ENCODE results near the gene CAMTA1. TPM values are rescaled to one million over a fixed set of nuclear protein-coding genes. Genes with fewer than 3 reads are reported as not detected.

The CAMTA1 gene
- polyA plus RNA-seq, 1 donor (not counting 4 experiments of a cell fraction or from before 2014, with no cell fraction given) = 51.4 TPM

- Histone ChIP-seq H3K4me3 (ENCODE audit: control insufficient read depth in 2 of 3, extremely low read depth in 1 of 3, insufficient read depth in 2 of 3, low read depth in 1 of 3, low read length in 3 of 3) (no peak overlapping the region), H3K27me3 (ENCODE audit: control insufficient read depth, extremely low read depth, insufficient read depth, low read length) (no peaks in the 10 kb centered on the region), H3K27ac (ENCODE audit: control insufficient read depth, insufficient read depth, low read length) (no peak overlapping the region), H3K9me3 (ENCODE audit: control insufficient read depth, low read depth, low read length) (no peaks in the 10 kb centered on the region), H3K36me3 (ENCODE audit: control insufficient read depth in 2 of 2, extremely low read depth in 1 of 2, insufficient read depth in 2 of 2, low read length in 2 of 2) (no peaks in the 10 kb centered on the region), H3K79me2 (ENCODE audit: control insufficient read depth, insufficient read depth, low read length) (no peaks in the 10 kb centered on the region), H3K9ac (ENCODE audit: control insufficient read depth, extremely low read depth, insufficient read depth, low read length) (no peak overlapping the region), H4K20me1 (ENCODE audit: control insufficient read depth, extremely low read depth, insufficient read depth, low read length) (no peaks in the 10 kb centered on the region), H3K4me2 (ENCODE audit: control insufficient read depth, extremely low read depth, insufficient read depth, low read depth, low read length) (no peak overlapping the region), H3K4me1 (ENCODE audit: control insufficient read depth, extremely low read depth, insufficient read depth, low read length) (peaks cover 32% of the 10 kb centered on the region), H3K9me1 (ENCODE audit: control insufficient read depth, extremely low read depth, insufficient read depth, low read length) (no peaks in the 10 kb centered on the region), H2AFZ (ENCODE audit: control insufficient read depth, low read length) (no peak overlapping the region)
- no peak for FAIRE-seq
- dilution Hi-C loops (cut with MboI; ENCODE audit: extremely low pct_ligation_motif_present, low sequenced_read_pairs) = no loop called here
- DNase-seq (ENCODE audit: low read depth, low spot score) = no peak
- no peak for TF ChIP-seq EZH2 (IDR thresholded peaks at IDR 0.05; ENCODE audit: low read length)
- TF ChIP-seq CTCF (optimal IDR thresholded peaks at IDR 0.05 in 1 of 3, IDR thresholded peaks at IDR 0.05 in 1 of 3, conservative IDR thresholded peaks at IDR 0.05 in 1 of 3; ENCODE audit: extremely low read depth in 1 of 3, insufficient read depth in 2 of 3, low read length in 3 of 3) = no peak
These were observed 789.1 kb downstream of the CAMTA1 start for GRCh38 chr1:7574121-7575040.

- Histone ChIP-seq H4K20me1 (ENCODE audit: control insufficient read depth, extremely low read depth, insufficient read depth, low read length) (no peaks in the 10 kb centered on the region), H3K9me1 (ENCODE audit: control insufficient read depth, extremely low read depth, insufficient read depth, low read length) (no peaks in the 10 kb centered on the region), H3K9me3 (ENCODE audit: control insufficient read depth, low read depth, low read length) (no peaks in the 10 kb centered on the region), H3K4me1 (ENCODE audit: control insufficient read depth, extremely low read depth, insufficient read depth, low read length) (peaks cover 27% of the 10 kb centered on the region), H3K27me3 (ENCODE audit: control insufficient read depth, extremely low read depth, insufficient read depth, low read length) (no peaks in the 10 kb centered on the region), H3K27ac (ENCODE audit: control insufficient read depth, insufficient read depth, low read length) (no peak overlapping the region), H3K4me3 (ENCODE audit: control insufficient read depth in 2 of 3, extremely low read depth in 1 of 3, insufficient read depth in 2 of 3, low read depth in 1 of 3, low read length in 3 of 3) (no peak overlapping the region), H2AFZ (ENCODE audit: control insufficient read depth, low read length) (no peak overlapping the region), H3K4me2 (ENCODE audit: control insufficient read depth, extremely low read depth, insufficient read depth, low read depth, low read length) (no peak overlapping the region), H3K36me3 (ENCODE audit: control insufficient read depth in 2 of 2, extremely low read depth in 1 of 2, insufficient read depth in 2 of 2, low read length in 2 of 2) (no peaks in the 10 kb centered on the region), H3K79me2 (ENCODE audit: control insufficient read depth, insufficient read depth, low read length) (no peaks in the 10 kb centered on the region), H3K9ac (ENCODE audit: control insufficient read depth, extremely low read depth, insufficient read depth, low read length) (no peak overlapping the region)
- TF ChIP-seq EZH2 (IDR thresholded peaks at IDR 0.05; ENCODE audit: low read length) (no peak), CTCF (optimal IDR thresholded peaks at IDR 0.05 in 1 of 3, IDR thresholded peaks at IDR 0.05 in 1 of 3, conservative IDR thresholded peaks at IDR 0.05 in 1 of 3; ENCODE audit: extremely low read depth in 1 of 3, insufficient read depth in 2 of 3, low read length in 3 of 3) (no peak)
- dilution Hi-C loops (cut with MboI; ENCODE audit: extremely low pct_ligation_motif_present, low sequenced_read_pairs) = no loop called here
- FAIRE-seq (no peak), DNase-seq (ENCODE audit: low read depth, low spot score) (no peak)
These were observed 789.8 kb downstream of the CAMTA1 start for GRCh38 chr1:7575041-7575400.

All from keratinocyte (primary cell).